ENCODE measurements around the gene TRO. TPM values are rescaled to one million over a fixed set of nuclear protein-coding genes. Genes with fewer than 3 reads are reported as not detected.

The TRO gene
- total and polyA plus RNA-seq, 2 of the 13 experiments (the other 11 are each of a cell fraction or from before 2014, with no cell fraction given) = 13.8 to 25.4 TPM

- TF ChIP-seq ZSCAN5A (CRISPR knock-in tag; IDR thresholded peaks at IDR 0.05; ENCODE audit: borderline replicate concordance) (no peak), NAIF1 (CRISPR knock-in tag; IDR thresholded peaks at IDR 0.05; ENCODE audit: borderline replicate concordance) (no peak)
These were observed at the start of gene TRO (continued) for GRCh38 chrX:54920610-54921426.

GRCh38 chrX:54885740-54886139, 34.9 kb upstream of the TRO start:
- WGBS (ENCODE audit: low lambda C conversion rate) = 0% methylated on average over 2 of the region's 3 CpGs
- ChIA-PET CTCF (ENCODE audit: low intra/inter-chr PET ratio, low total read pairs) (no interaction called here), POLR2A (no interaction called here)
- intact Hi-C loops (cut with micrococcal nuclease; ENCODE audit: unreplicated experiment) = no loop called here
- no peaks in the 10 kb centered on the region for H3K9me3 ChIP-seq (ENCODE audit: low read length)
- H3K9ac ChIP-seq (ENCODE audit: insufficient read depth, low read depth, low read length) = no peak overlapping the region
- no peak for DNase-seq (ENCODE audit: low spot score)
- H3K4me3 ChIP-seq (replicated peaks in 1 of 3; ENCODE audit: insufficient read depth in 1 of 3, low read depth in 2 of 3, low read length in 3 of 3) = no peak overlapping the region
- no peak for ATAC-seq
- no peak overlapping the region for H2AFZ ChIP-seq (ENCODE audit: low read length)
- FAIRE-seq = no peak
- no peaks in the 10 kb centered on the region for H3K36me3 ChIP-seq (replicated peaks in 1 of 2; ENCODE audit: control insufficient read depth in 1 of 2, insufficient read depth in 2 of 2, low read length in 2 of 2)
- no TSS peak for BruUV-seq (replicated peaks)
- no peaks in the 10 kb centered on the region for H3K27me3 ChIP-seq (ENCODE audit: control insufficient read depth in 1 of 2, insufficient read depth in 2 of 2, low read length in 2 of 2)
- in situ Hi-C loops (cut with HindIII; ENCODE audit: extremely low pct_ligation_motif_present, low pct_unique_long_range_greater_than_20kb) = no loop called here
- 0 out of 2 replicates have a peak overlapping the region, but pooled peaks have one; percentile 0 for H3K4me2 ChIP-seq (ENCODE audit: low read depth, low read length)
- H4K20me1 ChIP-seq (ENCODE audit: insufficient read depth, low read length) = no peaks in the 10 kb centered on the region
- H3K79me2 ChIP-seq (ENCODE audit: insufficient read depth, low read length) = no peaks in the 10 kb centered on the region
- no peak overlapping the region for H3K27ac ChIP-seq (ENCODE audit: extremely low read length, insufficient read depth, low read length)
- no peaks in the 10 kb centered on the region for H3K4me1 ChIP-seq (ENCODE audit: insufficient read depth, low read length)
- TF ChIP-seq ATF3 (CRISPR knock-in tag; IDR thresholded peaks at IDR 0.05) (no peak), SMAD3 (CRISPR knock-in tag; IDR thresholded peaks at IDR 0.05) (no peak), HNRNPK (IDR thresholded peaks at IDR 0.05; ENCODE audit: low read depth, low read length, poor library complexity, severe bottlenecking) (no peak), MLLT10 (CRISPR knock-in tag; IDR thresholded peaks at IDR 0.05) (no peak), ZBTB7B (CRISPR knock-in tag; IDR thresholded peaks at IDR 0.05) (no peak), ARID2 (CRISPR knock-in tag; IDR thresholded peaks at IDR 0.05; ENCODE audit: borderline replicate concordance) (no peak), U2AF1 (optimal IDR thresholded peaks at IDR 0.05; ENCODE audit: low read depth, low read length) (no peak), ZFP36L2 (CRISPR knock-in tag; IDR thresholded peaks at IDR 0.05) (no peak), HMG20A (CRISPR knock-in tag; IDR thresholded peaks at IDR 0.05; ENCODE audit: borderline replicate concordance) (no peak), ATF4 (CRISPR knock-in tag; IDR thresholded peaks at IDR 0.05) (no peak), EP300 (IDR thresholded peaks at IDR 0.05; ENCODE audit: low read depth in 2 of 2, low read length in 2 of 2) (no peak), EP300 (CRISPR knock-in tag; IDR thresholded peaks at IDR 0.05; ENCODE audit: borderline replicate concordance) (no peak), ZNF101 (CRISPR knock-in tag; IDR thresholded peaks at IDR 0.05; ENCODE audit: borderline replicate concordance, low read depth) (no peak), KDM6A (CRISPR knock-in tag; IDR thresholded peaks at IDR 0.05; ENCODE audit: low read depth) (no peak), NR0B2 (CRISPR knock-in tag; IDR thresholded peaks at IDR 0.05) (no peak), NFKB2 (CRISPR knock-in tag; IDR thresholded peaks at IDR 0.05; ENCODE audit: borderline replicate concordance) (no peak), GABPB1 (CRISPR knock-in tag; IDR thresholded peaks at IDR 0.05) (no peak), STAT5B (CRISPR knock-in tag; IDR thresholded peaks at IDR 0.05) (no peak), ZNF547 (CRISPR knock-in tag; IDR thresholded peaks at IDR 0.05) (no peak)

Measured in HepG2 (cell line).